GM23338 (cell line): ENCODE results near the gene CNTNAP4. TPM values are rescaled to one million over a fixed set of nuclear protein-coding genes. Genes with fewer than 3 reads are reported as not detected.

Experiments used
- ATAC-seq: fragments of 200-7000 bp; cut with Tn5 transposase; 3 replicates; pipeline ENCODE4 v1.9.1; 2020
- DNase-seq: peaks from one replicate; pipeline ENCODE4 v3.0.0-alpha.2; 2015; ENCODE audit warnings: low spot score
- H2AFZ ChIP-seq: fragments of 200-600 bp; sonication (generic); 2 replicates; pipeline ENCODE4 v1.8.0; 2016; ENCODE audit warnings: antibody characterized with exemption, mild to moderate bottlenecking, moderate library complexity
- H3F3A ChIP-seq: fragments of 200-600 bp; sonication (generic); replicated peaks from 2 replicates; pipeline ENCODE4 v1.8.0; 2017; ENCODE audit warnings: antibody characterized with exemption, mixed run types, low read depth
- H3K27ac ChIP-seq: fragments of 200-600 bp; sonication (generic); 2 replicates; pipeline ENCODE4 v1.6.1; 2016; ENCODE audit warnings: low read depth
- H3K27me3 ChIP-seq: fragments of 200-600 bp; sonication (generic); 2 replicates; pipeline ENCODE4 v1.8.0; 2016; ENCODE audit warnings: mild to moderate bottlenecking, mixed run types, moderate library complexity; ENCODE audit not compliant: insufficient read depth
- H3K36me3 ChIP-seq: fragments of 200-600 bp; sonication (generic); 2 replicates; pipeline ENCODE4 v1.8.0; 2016; ENCODE audit warnings: mild to moderate bottlenecking; ENCODE audit not compliant: insufficient read depth
- H3K4me1 ChIP-seq: fragments of 200-600 bp; sonication (generic); 2 replicates; pipeline ENCODE4 v1.8.0; 2016; ENCODE audit warnings: mild to moderate bottlenecking, moderate library complexity; ENCODE audit not compliant: insufficient read depth
- H3K4me2 ChIP-seq: fragments of 200-600 bp; sonication (generic); 2 replicates; pipeline ENCODE4 v1.7.1; 2017; ENCODE audit warnings: mixed run types
- H3K4me3 ChIP-seq: fragments of 200-600 bp; sonication (generic); 2 replicates; pipeline ENCODE4 v1.6.1; 2016; ENCODE audit warnings: mixed run types
- H3K79me2 ChIP-seq: fragments of 200-600 bp; sonication (generic); replicated peaks from 2 replicates; pipeline ENCODE4 v1.8.0; 2017; ENCODE audit warnings: mild to moderate bottlenecking; ENCODE audit not compliant: insufficient read depth
- H3K9me2 ChIP-seq: fragments of 200-600 bp; sonication (generic); 2 replicates; pipeline ENCODE4 v1.8.0; 2017; ENCODE audit not compliant: insufficient read depth
- H4K20me1 ChIP-seq: fragments of 200-600 bp; sonication (generic); replicated peaks from 2 replicates; pipeline ENCODE4 v1.8.0; 2017; ENCODE audit warnings: mild to moderate bottlenecking; ENCODE audit not compliant: insufficient read depth
- H3K27ac Mint-ChIP-seq: 2 replicates; pipeline ENCODE4 v1.8.0; 2020; ENCODE audit warnings: inconsistent platforms, mild to moderate bottlenecking, moderate library complexity, mixed read lengths
- H3K27me3 Mint-ChIP-seq: 3 replicates; pipeline ENCODE4 v1.8.0; 2022; ENCODE audit warnings: low read depth, mild to moderate bottlenecking, moderate library complexity, mixed read lengths, inconsistent platforms; ENCODE audit not compliant: insufficient read depth, poor library complexity
- H3K36me3 Mint-ChIP-seq: 3 replicates; pipeline ENCODE4 v1.8.0; 2021; ENCODE audit warnings: low read depth, mild to moderate bottlenecking, inconsistent platforms, moderate library complexity, mixed read lengths
- H3K4me1 Mint-ChIP-seq: 3 replicates; pipeline ENCODE4 v1.8.0; 2020; ENCODE audit warnings: mild to moderate bottlenecking, inconsistent platforms, mixed read lengths
- H3K4me3 Mint-ChIP-seq: 3 replicates; pipeline ENCODE4 v1.8.0; 2021; ENCODE audit warnings: moderate library complexity, mild to moderate bottlenecking, inconsistent platforms, mixed read lengths
- H3K9me3 Mint-ChIP-seq: 3 replicates; pipeline ENCODE4 v1.8.0; 2020; ENCODE audit warnings: moderate library complexity, mild to moderate bottlenecking, inconsistent platforms, mixed read lengths
- CTCF ChIP-seq, 2 experiments: fragments of 200-600 bp in 1 of 2; sonication (generic) in 1 of 2; conservative IDR thresholded peaks; 2 replicates each; pipeline versions ENCODE4 v1.5.1 to v1.6.1; 2016 to 2017; ENCODE audit warnings: antibody characterized with exemption in 2 of 2, low read depth in 2 of 2, mild to moderate bottlenecking in 2 of 2, moderate library complexity in 1 of 2
- ETS1 ChIP-seq: IDR thresholded peaks from 2 replicates; pipeline ENCODE4 v1.6.1; 2016; ENCODE audit warnings: antibody characterized with exemption
- EZH2 ChIP-seq: fragments of 200-600 bp; sonication (generic); IDR thresholded peaks from one replicate; pipeline ENCODE4 v1.8.0; 2017; ENCODE audit warnings: antibody characterized with exemption, mild to moderate bottlenecking, low read depth; ENCODE audit not compliant: unreplicated experiment
- EZH2phosphoT487 ChIP-seq: fragments of 200-600 bp; sonication (generic); IDR thresholded peaks from one replicate; pipeline ENCODE4 v1.8.1; 2018; ENCODE audit warnings: antibody characterized with exemption; ENCODE audit not compliant: unreplicated experiment
- JUNB ChIP-seq: IDR thresholded peaks from one replicate; pipeline ENCODE4 v1.6.1; 2016; ENCODE audit warnings: antibody characterized with exemption; ENCODE audit not compliant: unreplicated experiment
- NANOG ChIP-seq: IDR thresholded peaks from 2 replicates; pipeline ENCODE4 v1.6.1; 2016; ENCODE audit warnings: antibody characterized with exemption, borderline replicate concordance
- POLR2AphosphoS5 ChIP-seq: IDR thresholded peaks from 2 replicates; pipeline ENCODE4 v1.6.1; 2016; ENCODE audit warnings: antibody characterized with exemption, low read depth
- REST ChIP-seq: IDR thresholded peaks from one replicate; pipeline ENCODE4 v1.6.1; 2018; ENCODE audit warnings: antibody characterized with exemption; ENCODE audit not compliant: unreplicated experiment
- STAT1 ChIP-seq: IDR thresholded peaks from one replicate; pipeline ENCODE4 v1.6.1; 2016; ENCODE audit warnings: antibody characterized with exemption; ENCODE audit not compliant: unreplicated experiment
- ZNF114 ChIP-seq: fragments of 250-450 bp; sonication (Bioruptor Pico); IDR thresholded peaks from 2 replicates; pipeline ENCODE4 v1.5.0; 2020; ENCODE audit warnings: mild to moderate bottlenecking, moderate library complexity
- ZNF331 ChIP-seq: fragments of 250-450 bp; sonication (Bioruptor Pico); IDR thresholded peaks from 2 replicates; pipeline ENCODE4 v1.5.0; 2020; ENCODE audit warnings: low read depth, mild to moderate bottlenecking, moderate library complexity
- polyA plus RNA-seq: library from polyadenylated mRNA; unstranded; fragments of >200 nt; fragmentation: Nextera tagmentation; extraction: Ambion mirVana; gene quantifications from 2 replicates; pipeline ENCODE4 v1.2.1, GENCODE V29; 2016
- total RNA-seq: library from RNA; depleted of rRNA; stranded (reverse); fragments of >200 nt; shearing (Covaris generic); gene quantifications from 2 replicates; pipeline ENCODE4 v1.2.3, GENCODE V29; 2014
- TF ChIP-seq, protein P1 (sequence below): fragments of 250-450 bp; sonication (Bioruptor Pico); IDR thresholded peaks from 2 replicates; pipeline ENCODE4 v1.5.0; 2020; ENCODE audit warnings: mild to moderate bottlenecking, moderate library complexity

The CNTNAP4 gene
- total and polyA plus RNA-seq, 2 experiments from 2014 or later, result not detected

DNA sequence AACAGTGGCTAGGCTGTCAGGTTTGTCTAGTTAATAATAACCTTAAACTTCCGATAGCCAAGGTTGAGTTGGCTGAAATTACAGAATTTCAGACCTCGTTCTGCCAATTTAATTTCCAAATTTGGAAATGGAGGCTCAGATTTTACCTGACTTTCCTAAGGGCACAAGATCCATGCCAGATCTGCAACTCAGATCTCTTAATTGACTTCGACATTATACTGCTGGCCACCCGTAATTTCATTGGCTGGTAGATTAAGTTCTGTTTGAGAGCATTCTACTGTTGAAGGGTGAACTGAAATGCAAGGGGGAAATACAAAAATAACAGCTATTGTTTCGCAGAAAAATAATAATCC is 210.8 kb downstream of the CNTNAP4 start (continued):
- no peak for TF ChIP-seq REST
- TF ChIP-seq ZNF114 (CRISPR knock-in tag), result no peak
- TF ChIP-seq EZH2, result no peak
- TF ChIP-seq CTCF (conservative IDR thresholded peaks at IDR 0.05; ENCODE audit: low read depth in 2 of 2), result no peak
- no peak for TF ChIP-seq POLR2AphosphoS5
- TF ChIP-seq STAT1, result no peak
- TF ChIP-seq ZNF331 (CRISPR knock-in tag), result no peak
- no peak for TF ChIP-seq NANOG
- no peak for TF ChIP-seq JUNB

DNA sequence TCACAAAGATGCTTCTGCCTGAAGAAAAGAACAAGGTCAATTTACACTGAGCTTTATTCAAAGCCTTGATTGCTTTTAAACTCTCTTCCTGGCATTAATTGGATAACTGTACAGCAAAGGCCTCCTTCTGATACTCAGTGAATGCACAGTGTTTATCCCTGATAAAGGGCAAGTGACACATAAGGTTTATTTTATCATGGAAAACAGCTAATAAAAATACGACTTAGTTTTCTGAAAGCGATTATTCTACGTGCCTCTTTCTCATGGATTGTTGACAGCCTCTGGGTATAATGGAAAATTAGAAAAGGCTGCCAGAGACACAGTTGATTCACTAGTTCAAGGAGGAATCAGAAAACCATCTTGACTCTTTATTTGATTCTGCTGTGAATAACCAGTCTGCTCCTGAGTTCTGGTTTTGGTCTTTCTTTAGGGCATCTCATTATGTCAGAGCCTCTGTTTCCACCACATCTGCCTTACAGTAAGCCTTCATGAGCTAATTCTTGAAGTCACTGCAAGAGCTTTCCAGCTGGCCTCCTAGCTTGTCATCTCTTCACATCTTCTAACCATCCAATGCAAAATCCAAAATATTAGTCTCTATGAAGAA is 212.9 kb downstream of the CNTNAP4 start:
- no peak for ATAC-seq
- Histone ChIP-seq H3K4me2 (no peak overlapping the region), H3K9me2 (no peaks in the 10 kb centered on the region), H3K4me1 (peaks cover 7% of the 10 kb centered on the region; the same call in 1 of the 2 replicates), H3F3A (no peaks in the 10 kb centered on the region), H2AFZ (no peak overlapping the region), H3K79me2 (no peaks in the 10 kb centered on the region), H3K36me3 (no peaks in the 10 kb centered on the region), H4K20me1 (no peaks in the 10 kb centered on the region), H3K27me3 (no peaks in the 10 kb centered on the region), H3K4me3 (no peak overlapping the region), H3K27ac (no peak overlapping the region)
- peaks cover 3% of the 10 kb centered on the region; the same call in 1 of the 3 replicates for H3K36me3 Mint-ChIP-seq
- no peaks in the 10 kb centered on the region for H3K4me1 Mint-ChIP-seq
- no peak for DNase-seq
- H3K27me3 Mint-ChIP-seq, result no peaks in the 10 kb centered on the region
- TF ChIP-seq ETS1 (no peak), ZNF331 (CRISPR knock-in tag) (no peak), EZH2phosphoT487 (no peak), STAT1 (no peak)
- TF ChIP-seq, protein P1, sequence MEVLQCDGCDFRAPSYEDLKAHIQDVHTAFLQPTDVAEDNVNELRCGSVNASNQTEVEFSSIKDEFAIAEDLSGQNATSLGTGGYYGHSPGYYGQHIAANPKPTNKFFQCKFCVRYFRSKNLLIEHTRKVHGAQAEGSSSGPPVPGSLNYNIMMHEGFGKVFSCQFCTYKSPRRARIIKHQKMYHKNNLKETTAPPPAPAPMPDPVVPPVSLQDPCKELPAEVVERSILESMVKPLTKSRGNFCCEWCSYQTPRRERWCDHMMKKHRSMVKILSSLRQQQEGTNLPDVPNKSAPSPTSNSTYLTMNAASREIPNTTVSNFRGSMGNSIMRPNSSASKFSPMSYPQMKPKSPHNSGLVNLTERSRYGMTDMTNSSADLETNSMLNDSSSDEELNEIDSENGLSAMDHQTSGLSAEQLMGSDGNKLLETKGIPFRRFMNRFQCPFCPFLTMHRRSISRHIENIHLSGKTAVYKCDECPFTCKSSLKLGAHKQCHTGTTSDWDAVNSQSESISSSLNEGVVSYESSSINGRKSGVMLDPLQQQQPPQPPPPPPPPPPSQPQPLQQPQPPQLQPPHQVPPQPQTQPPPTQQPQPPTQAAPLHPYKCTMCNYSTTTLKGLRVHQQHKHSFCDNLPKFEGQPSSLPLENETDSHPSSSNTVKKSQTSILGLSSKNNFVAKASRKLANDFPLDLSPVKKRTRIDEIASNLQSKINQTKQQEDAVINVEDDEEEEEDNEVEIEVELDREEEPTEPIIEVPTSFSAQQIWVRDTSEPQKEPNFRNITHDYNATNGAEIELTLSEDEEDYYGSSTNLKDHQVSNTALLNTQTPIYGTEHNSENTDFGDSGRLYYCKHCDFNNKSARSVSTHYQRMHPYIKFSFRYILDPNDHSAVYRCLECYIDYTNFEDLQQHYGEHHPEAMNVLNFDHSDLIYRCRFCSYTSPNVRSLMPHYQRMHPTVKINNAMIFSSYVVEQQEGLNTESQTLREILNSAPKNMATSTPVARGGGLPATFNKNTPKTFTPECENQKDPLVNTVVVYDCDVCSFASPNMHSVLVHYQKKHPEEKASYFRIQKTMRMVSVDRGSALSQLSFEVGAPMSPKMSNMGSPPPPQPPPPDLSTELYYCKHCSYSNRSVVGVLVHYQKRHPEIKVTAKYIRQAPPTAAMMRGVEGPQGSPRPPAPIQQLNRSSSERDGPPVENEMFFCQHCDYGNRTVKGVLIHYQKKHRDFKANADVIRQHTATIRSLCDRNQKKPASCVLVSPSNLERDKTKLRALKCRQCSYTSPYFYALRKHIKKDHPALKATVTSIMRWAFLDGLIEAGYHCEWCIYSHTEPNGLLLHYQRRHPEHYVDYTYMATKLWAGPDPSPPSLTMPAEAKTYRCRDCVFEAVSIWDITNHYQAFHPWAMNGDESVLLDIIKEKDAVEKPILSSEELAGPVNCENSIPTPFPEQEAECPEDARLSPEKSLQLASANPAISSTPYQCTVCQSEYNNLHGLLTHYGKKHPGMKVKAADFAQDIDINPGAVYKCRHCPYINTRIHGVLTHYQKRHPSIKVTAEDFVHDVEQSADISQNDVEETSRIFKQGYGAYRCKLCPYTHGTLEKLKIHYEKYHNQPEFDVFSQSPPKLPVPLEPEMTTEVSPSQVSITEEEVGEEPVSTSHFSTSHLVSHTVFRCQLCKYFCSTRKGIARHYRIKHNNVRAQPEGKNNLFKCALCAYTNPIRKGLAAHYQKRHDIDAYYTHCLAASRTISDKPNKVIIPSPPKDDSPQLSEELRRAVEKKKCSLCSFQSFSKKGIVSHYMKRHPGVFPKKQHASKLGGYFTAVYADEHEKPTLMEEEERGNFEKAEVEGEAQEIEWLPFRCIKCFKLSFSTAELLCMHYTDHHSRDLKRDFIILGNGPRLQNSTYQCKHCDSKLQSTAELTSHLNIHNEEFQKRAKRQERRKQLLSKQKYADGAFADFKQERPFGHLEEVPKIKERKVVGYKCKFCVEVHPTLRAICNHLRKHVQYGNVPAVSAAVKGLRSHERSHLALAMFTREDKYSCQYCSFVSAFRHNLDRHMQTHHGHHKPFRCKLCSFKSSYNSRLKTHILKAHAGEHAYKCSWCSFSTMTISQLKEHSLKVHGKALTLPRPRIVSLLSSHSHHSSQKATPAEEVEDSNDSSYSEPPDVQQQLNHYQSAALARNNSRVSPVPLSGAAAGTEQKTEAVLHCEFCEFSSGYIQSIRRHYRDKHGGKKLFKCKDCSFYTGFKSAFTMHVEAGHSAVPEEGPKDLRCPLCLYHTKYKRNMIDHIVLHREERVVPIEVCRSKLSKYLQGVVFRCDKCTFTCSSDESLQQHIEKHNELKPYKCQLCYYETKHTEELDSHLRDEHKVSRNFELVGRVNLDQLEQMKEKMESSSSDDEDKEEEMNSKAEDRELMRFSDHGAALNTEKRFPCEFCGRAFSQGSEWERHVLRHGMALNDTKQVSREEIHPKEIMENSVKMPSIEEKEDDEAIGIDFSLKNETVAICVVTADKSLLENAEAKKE (CRISPR knock-in tag), result no peak
- peaks cover 83% of the 10 kb centered on the region for H3K9me3 Mint-ChIP-seq
- no peak overlapping the region for H3K4me3 Mint-ChIP-seq
- no peak overlapping the region for H3K27ac Mint-ChIP-seq
